ENCODE data around the gene DGKG. TPM values are rescaled to one million over a fixed set of nuclear protein-coding genes. Genes with fewer than 3 reads are reported as not detected.

Gene DGKG
- total RNA-seq, 1 experiment from 2014 or later: 45.2 TPM

GRCh38 chr3:186298876-186299275 lies 63.2 kb downstream of the DGKG start:
- POLR2A ChIA-PET (ENCODE audit: low non-redundant PET): no interaction called here
- BruUV-seq (replicated peaks): no TSS peak
- no peak for DNase-seq (ENCODE audit: low spot score)
- intact Hi-C loops (cut with micrococcal nuclease; ENCODE audit: unreplicated experiment): no loop called here
- Histone ChIP-seq H3K9me3 (ENCODE audit: low read depth, low read length, poor library complexity, severe bottlenecking) (no peaks in the 10 kb centered on the region), H3K4me1 (ENCODE audit: insufficient read depth, low read length, poor library complexity, severe bottlenecking) (no peaks in the 10 kb centered on the region), H3K36me3 (ENCODE audit: insufficient read depth, low read length, poor library complexity, severe bottlenecking) (no peaks in the 10 kb centered on the region), H3K27me3 (replicated peaks; ENCODE audit: insufficient read depth, low read depth, low read length, poor library complexity) (peaks cover 32% of the 10 kb centered on the region), H3K27ac (ENCODE audit: low read depth, low read length, poor library complexity, severe bottlenecking) (no peak overlapping the region), H3K4me3 (ENCODE audit: low read depth, low read length, poor library complexity, severe bottlenecking) (no peak overlapping the region)
- TF ChIP-seq EZH2 (IDR thresholded peaks at IDR 0.05; ENCODE audit: borderline replicate concordance, low read depth, low read length, poor library complexity, severe bottlenecking): no peak
- TF ChIP-seq CTCF (conservative IDR thresholded peaks at IDR 0.05; ENCODE audit: low read depth, low read length): no peak
- CTCF ChIA-PET: no interaction called here

GRCh38 chr3:186290796-186291195 lies 71.2 kb downstream of the DGKG start:
- Histone ChIP-seq H3K4me1 (ENCODE audit: insufficient read depth, low read length, poor library complexity, severe bottlenecking) (no peaks in the 10 kb centered on the region), H3K27me3 (replicated peaks; ENCODE audit: insufficient read depth, low read depth, low read length, poor library complexity) (no peaks in the 10 kb centered on the region), H3K4me3 (ENCODE audit: low read depth, low read length, poor library complexity, severe bottlenecking) (no peak overlapping the region), H3K36me3 (ENCODE audit: insufficient read depth, low read length, poor library complexity, severe bottlenecking) (no peaks in the 10 kb centered on the region), H3K9me3 (ENCODE audit: low read depth, low read length, poor library complexity, severe bottlenecking) (no peaks in the 10 kb centered on the region), H3K27ac (ENCODE audit: low read depth, low read length, poor library complexity, severe bottlenecking) (no peak overlapping the region)
- intact Hi-C loops (cut with micrococcal nuclease; ENCODE audit: unreplicated experiment): no loop called here
- no peak for DNase-seq (ENCODE audit: low spot score)
- ChIA-PET POLR2A (ENCODE audit: low non-redundant PET) (no interaction called here), CTCF (no interaction called here)
- TF ChIP-seq EZH2 (IDR thresholded peaks at IDR 0.05; ENCODE audit: borderline replicate concordance, low read depth, low read length, poor library complexity, severe bottlenecking) (no peak), CTCF (conservative IDR thresholded peaks at IDR 0.05; ENCODE audit: low read depth, low read length) (no peak)
- BruUV-seq (replicated peaks): no TSS peak

GRCh38 chr3:186287711-186288110 lies 74.3 kb downstream of the DGKG start:
- Histone ChIP-seq H3K27ac (ENCODE audit: low read depth, low read length, poor library complexity, severe bottlenecking) (no peak overlapping the region), H3K27me3 (replicated peaks; ENCODE audit: insufficient read depth, low read depth, low read length, poor library complexity) (no peaks in the 10 kb centered on the region), H3K4me1 (ENCODE audit: insufficient read depth, low read length, poor library complexity, severe bottlenecking) (no peaks in the 10 kb centered on the region), H3K4me3 (ENCODE audit: low read depth, low read length, poor library complexity, severe bottlenecking) (no peak overlapping the region), H3K36me3 (ENCODE audit: insufficient read depth, low read length, poor library complexity, severe bottlenecking) (no peaks in the 10 kb centered on the region), H3K9me3 (ENCODE audit: low read depth, low read length, poor library complexity, severe bottlenecking) (no peaks in the 10 kb centered on the region)
- TF ChIP-seq CTCF (conservative IDR thresholded peaks at IDR 0.05; ENCODE audit: low read depth, low read length) (no peak), EZH2 (IDR thresholded peaks at IDR 0.05; ENCODE audit: borderline replicate concordance, low read depth, low read length, poor library complexity, severe bottlenecking) (no peak)
- BruUV-seq (replicated peaks): no TSS peak
- ChIA-PET CTCF (interaction anchor here (0.6 to 1.2 kb wide), 2 partner anchors 54 to 304 kb away, joined by 3 read pairs; no protein-coding TSS in a partner anchor), POLR2A (ENCODE audit: low non-redundant PET) (no interaction called here)
- intact Hi-C loops (cut with micrococcal nuclease; ENCODE audit: unreplicated experiment): no loop called here
- no peak for DNase-seq (ENCODE audit: low spot score)

Measured in A673 (cell line).